Measurements from ENCODE around the gene FGR. TPM values are rescaled to one million over a fixed set of nuclear protein-coding genes. Genes with fewer than 3 reads are reported as not detected.
A peak's percentile ranks its signal among the peaks of the same experiment; 100 is the strongest.

FGR gene
- total and polyA plus RNA-seq, 12 donors: 1.5 to 51.9 (median 9.6) TPM

DNA sequence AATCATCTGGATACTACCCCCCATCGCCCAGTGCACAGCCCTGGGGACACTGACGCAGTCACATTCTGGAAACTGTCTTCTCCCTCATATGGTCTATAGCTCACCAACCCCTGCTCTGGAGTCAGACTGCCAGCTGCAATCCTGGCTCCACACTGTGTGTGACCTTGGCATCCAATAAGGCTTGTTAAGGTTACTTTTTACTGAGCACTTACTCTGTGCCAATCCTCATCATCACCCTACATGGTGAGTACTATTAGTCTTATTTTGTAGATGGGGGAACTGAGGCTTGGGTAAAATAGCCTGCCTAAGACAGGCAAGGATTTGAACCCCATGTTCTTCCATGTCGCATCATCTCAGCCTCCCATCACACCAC is 65.9 kb downstream of the FGR start:
- DNase-seq: peak in 5 of 7 donors; percentile 63 to 76 (median 68)
- Histone ChIP-seq H3K9me3 (replicated peaks in 1 of 3) (no peaks in the 10 kb centered on the region), H3K4me3 (peak overlapping the region in 1 of 4 donors; percentile 50), H3K36me3 (replicated peaks in 1 of 2) (no peaks in the 10 kb centered on the region), H3K4me1 (replicated peaks in 1 of 2) (peaks cover 90 to 96% of the 10 kb centered on the region in 2 donors), H3K27me3 (no peaks in the 10 kb centered on the region), H3K27ac (peak overlapping the region; percentile 51 to 96 (median 90))
- WGBS, 4 donors: 37 to 55% (median 45%) methylated on average over 2 to 3 of the region's 3 CpGs
- TF ChIP-seq, protein P1, sequence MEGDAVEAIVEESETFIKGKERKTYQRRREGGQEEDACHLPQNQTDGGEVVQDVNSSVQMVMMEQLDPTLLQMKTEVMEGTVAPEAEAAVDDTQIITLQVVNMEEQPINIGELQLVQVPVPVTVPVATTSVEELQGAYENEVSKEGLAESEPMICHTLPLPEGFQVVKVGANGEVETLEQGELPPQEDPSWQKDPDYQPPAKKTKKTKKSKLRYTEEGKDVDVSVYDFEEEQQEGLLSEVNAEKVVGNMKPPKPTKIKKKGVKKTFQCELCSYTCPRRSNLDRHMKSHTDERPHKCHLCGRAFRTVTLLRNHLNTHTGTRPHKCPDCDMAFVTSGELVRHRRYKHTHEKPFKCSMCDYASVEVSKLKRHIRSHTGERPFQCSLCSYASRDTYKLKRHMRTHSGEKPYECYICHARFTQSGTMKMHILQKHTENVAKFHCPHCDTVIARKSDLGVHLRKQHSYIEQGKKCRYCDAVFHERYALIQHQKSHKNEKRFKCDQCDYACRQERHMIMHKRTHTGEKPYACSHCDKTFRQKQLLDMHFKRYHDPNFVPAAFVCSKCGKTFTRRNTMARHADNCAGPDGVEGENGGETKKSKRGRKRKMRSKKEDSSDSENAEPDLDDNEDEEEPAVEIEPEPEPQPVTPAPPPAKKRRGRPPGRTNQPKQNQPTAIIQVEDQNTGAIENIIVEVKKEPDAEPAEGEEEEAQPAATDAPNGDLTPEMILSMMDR (IDR thresholded peaks at IDR 0.05): no peak
- TF ChIP-seq POLR2A (IDR thresholded peaks at IDR 0.05): no peak
- intact Hi-C loops (cut with DNase I): no loop called here

DNA sequence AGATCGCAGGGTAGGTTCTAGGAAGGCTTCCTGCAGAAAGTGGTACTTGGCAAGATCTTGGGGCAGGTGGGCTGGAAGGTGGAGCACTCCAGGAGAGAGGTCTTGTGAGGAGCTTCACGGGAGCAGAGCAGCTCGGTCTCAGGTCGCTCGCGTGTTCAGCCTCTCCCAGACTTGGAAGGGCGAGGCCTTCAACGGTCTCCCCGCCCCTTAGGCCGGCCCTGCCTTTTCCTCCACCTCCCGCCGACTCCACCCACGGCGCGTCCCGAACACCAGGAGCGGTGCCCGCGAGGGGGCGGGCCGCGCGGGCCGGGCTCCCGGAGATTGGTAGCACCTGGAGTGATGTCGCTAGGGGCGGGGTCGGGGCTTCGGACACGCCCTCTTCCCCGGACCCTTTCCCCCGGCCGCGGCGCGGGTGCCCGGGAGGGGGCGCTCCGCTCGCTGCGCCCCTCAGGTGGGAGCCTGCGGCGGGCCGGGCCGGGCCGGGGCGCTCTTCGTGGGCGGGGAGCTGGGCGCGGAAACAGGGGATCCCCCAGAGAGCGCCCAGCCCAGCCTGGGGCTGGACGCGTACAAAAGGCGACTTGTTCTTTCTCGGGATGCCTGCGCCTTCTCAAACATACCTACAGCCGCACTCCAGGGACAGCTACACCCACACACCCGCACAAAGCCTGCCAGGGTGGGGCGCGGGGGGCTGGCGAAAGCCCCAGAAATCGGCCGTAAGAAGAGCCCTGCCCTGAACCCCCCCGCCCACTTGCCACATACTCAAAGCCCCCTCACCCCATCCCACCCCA is 66.5 kb downstream of the FGR start:
- H3K9me3 ChIP-seq (replicated peaks in 1 of 3): no peaks in the 10 kb centered on the region
- H3K4me3 ChIP-seq: peak overlapping the region in 1 of 4 donors; percentile 50
- TF ChIP-seq, protein P1 (IDR thresholded peaks at IDR 0.05): peak; percentile 25 to 80 (median 50)
- peak in 1 of 2 donors; percentile 87 for TF ChIP-seq POLR2A (IDR thresholded peaks at IDR 0.05)
- 2 to 4% (median 3%) methylated on average over 12 to 65 of the region's 65 CpGs for WGBS, 4 donors
- intact Hi-C loops (cut with DNase I): no loop called here
- no peaks in the 10 kb centered on the region for H3K36me3 ChIP-seq (replicated peaks in 1 of 2)
- H3K27me3 ChIP-seq: no peaks in the 10 kb centered on the region
- peak overlapping the region; percentile 51 to 96 (median 90) for H3K27ac ChIP-seq
- peaks cover 90 to 96% of the 10 kb centered on the region in 2 donors for H3K4me1 ChIP-seq (replicated peaks in 1 of 2)
- DNase-seq: peak; percentile 97 to 98 (median 97)

DNA sequence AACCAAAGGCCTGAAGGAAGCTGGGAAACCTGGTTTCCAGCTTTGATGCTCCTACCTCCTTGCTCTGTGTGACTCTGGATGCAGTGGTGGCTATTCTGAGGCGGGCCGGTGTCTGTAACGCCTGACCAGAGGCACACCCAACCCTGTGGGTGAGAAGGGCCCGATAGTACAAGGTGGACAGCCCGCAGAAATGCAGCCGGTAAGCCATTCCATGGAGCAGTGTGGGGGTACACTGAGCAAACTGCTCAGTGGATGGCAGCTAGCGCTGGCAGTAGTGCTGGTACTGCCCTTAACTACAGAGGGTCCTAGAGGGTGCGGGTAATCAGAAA is 67.0 kb downstream of the FGR start:
- no peaks in the 10 kb centered on the region for H3K9me3 ChIP-seq (replicated peaks in 1 of 3)
- no peak for TF ChIP-seq POLR2A (IDR thresholded peaks at IDR 0.05)
- TF ChIP-seq, protein P1 (IDR thresholded peaks at IDR 0.05): no peak
- peaks cover 90 to 96% of the 10 kb centered on the region in 2 donors for H3K4me1 ChIP-seq (replicated peaks in 1 of 2)
- peak overlapping the region in 1 of 4 donors; percentile 50 for H3K4me3 ChIP-seq
- H3K27me3 ChIP-seq: no peaks in the 10 kb centered on the region
- 55 to 68% (median 65%) methylated on average over 5 to 8 of the region's 8 CpGs for WGBS, 4 donors
- H3K36me3 ChIP-seq (replicated peaks in 1 of 2): no peaks in the 10 kb centered on the region
- no peak for DNase-seq
- peak overlapping the region in 3 of 5 donors; percentile 53 to 96 (median 90) for H3K27ac ChIP-seq
- intact Hi-C loops (cut with DNase I): no loop called here

DNA sequence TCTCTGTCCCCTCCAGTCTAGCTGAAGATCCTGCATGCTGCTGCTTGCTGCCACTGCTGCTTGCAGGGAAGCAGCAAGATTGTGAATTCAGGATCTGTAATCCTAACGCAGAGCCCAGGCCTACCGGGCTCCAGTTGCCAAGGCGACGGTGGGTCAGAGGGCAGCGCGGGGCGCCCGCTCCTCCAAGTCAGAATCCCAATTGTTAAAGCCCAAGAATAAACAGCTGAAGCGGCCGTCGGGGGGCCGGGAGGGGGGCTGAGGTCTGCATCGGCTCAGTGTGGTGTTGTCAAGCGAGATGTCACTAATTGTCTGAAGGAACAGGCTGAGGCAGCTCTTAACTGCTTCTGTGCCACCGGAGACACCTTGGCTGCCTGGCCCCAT is 67.8 kb downstream of the FGR start:
- Histone ChIP-seq H3K4me1 (replicated peaks in 1 of 2) (peaks cover 90 to 96% of the 10 kb centered on the region in 2 donors), H3K27ac (peak overlapping the region in 3 of 5 donors; percentile 53 to 96 (median 90)), H3K4me3 (no peak overlapping the region), H3K27me3 (no peaks in the 10 kb centered on the region), H3K36me3 (replicated peaks in 1 of 2) (no peaks in the 10 kb centered on the region), H3K9me3 (replicated peaks in 1 of 3) (no peaks in the 10 kb centered on the region)
- 31 to 43% (median 42%) methylated on average over 10 to 15 of the region's 15 CpGs for WGBS, 4 donors
- TF ChIP-seq POLR2A (IDR thresholded peaks at IDR 0.05): no peak
- no peak for DNase-seq
- intact Hi-C loops (cut with DNase I): no loop called here

Measured in adrenal gland (tissue), 12 donors.